HL-60/S4 (cell line): ENCODE data around the gene CORO2B.
"Not testable (repeated sequence)": the region's sequence is repeated elsewhere in the genome, so short reads cannot be mapped to it uniquely, and the experiment has no call there.

Experiments
- in situ Hi-C: fragments of 300-500 bp; cut with MboI; formaldehyde crosslinking; loops from 2 replicates; pipeline ENCODE4 v1.14.3; 2022; ENCODE audit warnings: low sequenced_read_pairs

CORO2B gene

DNA sequence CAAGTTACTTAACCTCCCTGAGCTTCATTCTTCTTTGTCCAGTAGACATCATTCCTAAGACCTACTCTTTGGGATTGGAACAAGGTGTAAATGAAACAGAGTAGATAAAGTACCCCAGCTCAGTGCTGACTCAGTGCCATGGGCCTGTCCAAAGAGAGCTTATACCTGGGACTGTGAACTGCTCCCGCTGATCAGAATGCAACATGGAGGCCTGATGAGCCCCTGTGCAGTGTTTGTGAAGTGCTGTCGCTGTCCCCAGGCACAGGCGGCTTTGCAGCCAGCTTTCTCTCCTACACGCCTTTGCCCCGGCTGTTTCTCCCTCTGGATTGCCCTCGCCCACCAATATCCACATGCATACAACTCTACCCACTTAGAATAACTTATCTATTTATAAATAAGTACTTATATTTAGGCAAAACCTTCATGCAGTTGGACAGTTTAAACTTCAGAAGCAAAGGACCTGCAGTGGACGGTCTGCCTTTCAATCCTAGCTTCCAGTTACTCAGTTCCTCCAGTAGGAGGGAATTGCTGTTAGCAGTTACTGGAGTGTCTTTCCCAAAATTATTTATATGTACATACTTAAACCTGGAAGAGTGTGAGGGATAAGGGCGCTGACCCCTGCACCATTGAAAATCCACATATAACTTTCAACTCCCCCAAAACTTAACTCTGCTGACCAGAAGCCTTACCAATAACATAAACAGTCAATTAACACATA lies 80.0 kb downstream of the CORO2B start:
- in situ Hi-C loops = no loop called here

DNA sequence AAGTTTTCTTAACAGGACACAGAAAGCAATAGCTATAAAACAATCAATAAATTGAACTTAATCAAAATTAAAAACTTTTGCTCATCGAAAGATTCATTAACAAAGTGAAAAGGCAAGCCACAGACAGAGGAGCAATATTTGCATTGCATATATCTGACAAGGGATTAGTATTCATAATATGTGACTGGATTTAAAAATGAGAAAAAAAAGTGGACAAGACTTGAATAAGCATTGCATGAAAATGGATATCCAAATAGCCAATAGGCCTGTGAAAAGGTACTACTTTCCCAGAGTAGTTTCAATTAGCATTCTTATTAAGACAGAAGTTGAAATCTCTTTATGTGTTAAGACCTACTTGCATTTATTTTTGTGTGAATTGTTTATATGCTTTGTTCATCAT lies 84.7 kb downstream of the CORO2B start:
- in situ Hi-C loops = no loop called here

DNA sequence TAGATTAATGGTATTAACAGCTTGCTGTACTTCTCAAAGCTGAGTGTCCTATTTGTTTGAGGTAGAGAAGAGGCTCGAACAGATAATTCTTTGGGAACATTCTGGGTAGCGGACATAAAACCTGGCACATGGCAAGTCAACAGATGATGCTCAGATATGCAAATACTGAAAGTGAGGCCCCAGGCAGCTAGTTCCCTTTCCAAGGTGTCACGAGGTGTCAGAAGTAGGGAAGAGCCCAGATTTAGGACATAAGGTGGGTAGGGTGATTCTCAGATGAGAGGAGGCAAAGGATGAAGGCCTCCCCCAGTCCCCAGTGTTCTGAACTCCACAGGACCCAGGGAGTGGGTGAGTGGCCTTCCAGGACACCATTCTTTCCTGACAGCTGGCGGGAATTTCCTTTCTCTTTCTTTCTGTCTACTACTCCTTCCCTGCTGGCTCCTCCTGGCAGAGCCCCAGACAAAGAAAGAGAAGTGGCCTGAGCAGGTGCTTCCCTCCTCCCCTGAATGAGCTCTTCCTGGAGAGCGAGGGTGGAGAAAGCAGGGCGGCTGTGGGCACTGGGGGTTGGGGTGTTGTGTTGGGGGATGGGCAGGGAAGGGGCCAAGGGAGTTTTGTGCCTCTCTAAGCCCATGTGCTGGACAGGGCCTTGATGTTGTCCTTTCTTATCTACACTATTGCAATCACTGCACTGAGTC lies 87.5 kb downstream of the CORO2B start:
- in situ Hi-C loops = no loop called here

DNA sequence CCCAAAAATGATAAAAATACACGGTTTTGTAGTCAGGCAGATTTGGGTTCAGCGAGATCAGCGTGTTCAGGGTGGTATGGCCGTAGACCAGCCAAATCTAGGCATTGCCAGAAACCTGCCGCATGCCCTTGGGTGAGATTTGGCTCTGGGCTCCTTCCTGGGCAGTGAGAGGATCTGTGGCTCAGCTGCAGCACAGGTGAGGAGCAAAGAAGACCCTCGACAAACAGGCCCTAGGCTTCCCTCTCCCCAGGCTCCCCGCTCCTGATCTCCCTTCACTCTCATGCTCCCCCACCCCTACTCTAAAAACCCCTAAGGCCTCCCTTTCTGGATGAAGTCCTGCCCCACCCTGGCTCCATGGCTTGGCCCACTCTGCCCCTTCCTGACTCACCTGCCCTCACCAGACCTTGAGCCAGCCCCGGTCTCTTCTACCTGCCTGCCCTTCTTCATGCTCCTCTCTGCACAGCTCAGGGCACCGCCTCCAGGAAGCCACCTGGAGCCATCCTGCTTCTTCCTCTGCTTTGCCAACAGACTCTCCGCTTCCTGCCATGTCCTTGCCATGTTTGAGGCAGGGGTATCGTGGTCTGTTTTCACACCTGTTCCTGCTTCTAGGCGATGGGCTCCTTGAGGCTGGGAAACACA lies 88.1 kb downstream of the CORO2B start:
- in situ Hi-C loops = no loop called here

GRCh38 chr15:68667800-68668625 lies 89.2 kb downstream of the CORO2B start:
- in situ Hi-C loops = no loop called here

- in situ Hi-C loops = no loop called here
Measured at GRCh38 chr15:68668926-68669600, 90.3 kb downstream of the CORO2B start.

DNA sequence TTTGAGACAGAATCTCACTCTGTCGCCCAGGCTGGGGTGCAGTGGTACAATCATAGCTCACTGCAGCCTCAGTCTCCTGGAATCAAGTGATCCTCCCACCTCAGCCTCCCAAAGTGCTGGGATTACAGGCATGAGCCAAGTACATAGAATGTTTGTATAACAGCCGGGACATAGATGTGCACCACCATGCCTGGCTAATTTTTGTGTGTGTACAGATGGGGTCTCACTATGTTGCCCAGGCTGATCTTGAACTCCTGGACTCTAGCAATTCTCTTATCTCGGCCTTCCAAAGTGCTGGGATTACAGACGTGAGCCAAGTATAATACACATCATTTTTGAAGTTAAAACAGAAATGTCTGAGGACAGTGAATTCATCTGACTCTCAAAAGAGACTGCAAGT lies 93.5 kb downstream of the CORO2B start:
- in situ Hi-C loops = no loop called here

- in situ Hi-C loops = no loop called here
Measured at GRCh38 chr15:68672781-68673205, 94.0 kb downstream of the CORO2B start.

DNA sequence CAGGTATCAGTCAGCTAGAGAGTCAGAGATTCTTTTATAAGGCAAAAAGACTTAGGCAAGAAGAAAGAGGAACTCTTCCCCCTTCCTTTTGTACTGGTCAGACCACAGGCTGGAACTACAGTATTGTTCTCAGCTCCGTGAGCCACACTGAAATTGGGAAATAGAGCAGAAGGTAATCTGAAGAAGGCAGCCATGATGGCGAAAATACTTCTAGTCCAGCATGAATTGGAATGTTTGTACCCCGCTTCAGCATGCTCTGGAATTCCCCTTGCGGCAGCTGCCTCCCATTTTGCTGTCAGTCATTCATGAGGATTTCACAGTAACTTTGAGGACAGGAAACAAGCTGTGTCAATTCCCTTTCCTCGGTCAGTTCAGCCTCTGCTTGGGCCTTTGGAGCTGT lies 96.2 kb downstream of the CORO2B start:
- in situ Hi-C loops = no loop called here

DNA sequence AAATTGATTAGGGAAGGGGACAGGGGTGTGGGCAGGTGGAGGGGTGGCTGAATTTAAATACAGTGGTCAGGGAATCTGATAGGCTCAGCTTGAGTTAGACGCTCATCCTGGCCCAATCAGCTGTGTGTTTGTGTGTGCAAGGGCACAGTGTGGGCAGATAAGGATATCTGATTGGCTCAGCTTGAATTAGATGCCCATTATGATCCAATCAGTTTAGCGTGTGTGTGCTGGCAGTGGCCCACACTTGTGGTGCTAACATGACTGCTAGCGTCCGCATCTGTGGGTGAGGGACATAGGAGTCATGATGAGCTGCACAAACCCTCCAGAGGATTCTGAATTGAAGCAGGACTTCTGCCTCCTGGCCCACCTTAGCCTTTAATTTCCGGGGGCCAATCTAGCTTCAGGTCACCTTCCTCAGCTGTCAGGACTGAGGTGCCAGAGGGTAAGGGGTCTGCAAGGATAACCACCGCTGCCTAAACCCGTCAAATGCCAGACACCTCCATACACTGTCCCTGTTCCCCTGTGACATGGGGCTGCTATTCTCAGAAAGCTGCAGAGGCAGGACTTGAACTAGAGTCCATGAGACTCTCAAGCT lies 97.3 kb downstream of the CORO2B start:
- in situ Hi-C loops = no loop called here

DNA sequence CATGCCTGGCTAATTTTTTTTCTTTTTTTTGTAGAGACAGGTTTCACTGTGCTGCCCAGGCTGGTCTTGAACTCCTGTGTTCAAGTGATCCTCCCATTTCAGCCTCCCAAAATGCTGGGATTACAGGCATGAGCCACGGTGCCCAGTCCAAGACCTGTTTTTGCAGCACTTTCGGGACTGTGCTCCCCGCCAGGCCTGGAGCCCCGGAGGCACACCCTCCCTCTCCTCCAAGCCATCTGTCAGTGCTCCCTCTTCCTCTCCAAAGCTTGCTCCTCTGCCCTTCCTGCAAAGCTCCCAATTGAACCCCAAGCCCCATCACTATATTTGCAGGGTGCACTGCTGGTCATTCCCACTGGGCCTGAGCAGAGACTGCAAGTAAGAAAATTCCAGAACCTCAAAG lies 98.1 kb downstream of the CORO2B start:
- in situ Hi-C loops = no loop called here

DNA sequence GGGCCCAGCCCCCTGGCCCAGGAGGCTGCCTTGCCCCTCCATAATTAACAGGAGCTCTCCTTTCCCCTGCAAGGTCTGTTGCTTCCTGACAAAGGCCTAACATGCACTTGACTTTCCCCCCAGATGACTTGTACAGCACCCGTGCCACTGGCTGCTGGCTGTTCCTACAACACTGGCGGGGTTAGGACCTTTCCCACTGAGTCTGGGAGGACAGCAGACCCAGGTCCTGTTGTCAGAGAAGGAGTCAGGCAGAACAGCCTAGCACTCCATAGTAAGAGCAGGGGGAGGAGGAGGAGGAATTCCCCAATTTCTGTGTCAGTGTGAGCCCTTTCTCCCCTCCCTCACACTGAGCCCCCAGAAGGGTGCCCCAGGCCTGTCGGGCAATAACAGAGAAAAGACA lies 99.2 kb downstream of the CORO2B start:
- in situ Hi-C loops = no loop called here

- in situ Hi-C loops = no loop called here
Measured at GRCh38 chr15:68678746-68679145, 100.0 kb downstream of the CORO2B start.

- in situ Hi-C loops = no loop called here
Measured at GRCh38 chr15:68679161-68679560, 100.4 kb downstream of the CORO2B start.

DNA sequence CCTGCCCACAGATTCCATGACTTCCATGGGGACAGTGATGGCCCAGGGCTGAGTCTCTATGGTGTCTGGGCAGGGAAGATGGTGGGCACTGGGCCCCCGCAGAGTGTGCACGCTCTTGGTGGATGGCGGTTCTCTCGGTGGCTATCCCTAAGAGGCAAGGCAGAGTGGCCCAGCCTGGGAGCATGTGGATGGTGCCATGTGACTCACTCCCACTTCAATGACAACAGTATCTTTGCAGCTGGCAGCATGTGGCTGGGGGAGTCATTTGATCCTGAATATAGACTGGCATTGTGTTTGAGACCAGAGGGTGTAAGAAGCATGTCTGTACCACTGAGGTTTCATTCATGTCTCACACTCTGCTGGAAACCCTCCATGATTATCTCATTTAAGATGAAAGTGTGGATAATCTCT lies 101.2 kb downstream of the CORO2B start:
- in situ Hi-C loops = no loop called here

DNA sequence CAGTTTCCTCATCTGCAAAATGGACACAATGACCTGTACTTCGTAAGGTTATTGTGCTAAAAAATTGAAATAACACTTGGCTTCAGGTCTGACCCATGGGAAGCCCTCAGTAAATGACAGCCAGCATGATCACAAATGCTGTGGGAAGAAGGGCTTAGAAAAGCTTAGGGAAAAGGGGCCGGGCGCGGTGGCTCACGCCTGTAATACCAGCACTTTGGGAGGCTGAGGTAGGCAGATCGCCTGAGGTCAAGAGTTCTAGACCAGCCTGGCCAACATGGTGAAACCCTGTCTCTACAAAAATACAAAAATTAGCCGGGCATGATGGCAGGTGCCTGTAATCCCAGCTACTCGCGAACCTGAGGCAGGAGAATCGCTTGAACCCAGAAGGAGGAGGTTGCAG lies 102.0 kb downstream of the CORO2B start:
- in situ Hi-C loops = not testable (repeated sequence)

DNA sequence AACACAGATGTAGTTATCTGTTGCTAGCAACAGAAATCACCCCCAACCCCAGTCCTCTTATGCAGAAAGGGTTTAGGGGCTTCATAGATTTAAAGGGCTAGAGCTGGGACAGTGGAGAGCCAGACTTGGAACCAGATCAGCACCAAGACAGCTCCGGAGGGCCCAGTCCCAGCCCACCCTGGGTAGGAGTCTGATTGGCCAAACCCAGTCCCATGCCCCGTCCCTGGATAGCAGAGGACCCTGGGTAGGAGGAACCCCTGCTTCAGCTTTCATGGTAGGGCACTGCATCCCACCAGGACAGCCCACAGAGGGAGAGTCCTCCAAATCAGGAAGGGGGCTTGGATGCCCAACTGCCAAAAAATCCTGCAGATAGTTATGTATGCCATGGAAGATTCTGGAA lies 103.0 kb downstream of the CORO2B start:
- in situ Hi-C loops = no loop called here

DNA sequence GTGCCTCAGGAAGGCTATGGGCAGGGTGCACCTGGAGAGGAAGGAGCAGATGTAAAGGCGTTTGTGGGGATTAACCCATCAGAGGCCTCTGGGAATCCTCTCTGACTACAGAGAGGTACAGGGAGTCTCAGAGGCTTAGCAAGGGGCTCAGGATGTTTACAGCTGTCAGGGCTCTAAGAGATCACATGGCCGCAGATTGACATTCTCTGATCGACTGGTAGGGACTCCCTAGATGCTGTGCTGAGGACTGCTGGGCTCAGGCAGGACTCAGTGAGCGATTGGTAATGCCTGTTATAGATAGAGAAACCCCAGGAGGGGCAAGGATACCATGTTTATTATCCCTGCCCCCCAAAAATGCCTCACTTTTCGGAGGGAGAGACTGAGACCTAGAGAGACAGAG lies 103.5 kb downstream of the CORO2B start:
- in situ Hi-C loops = no loop called here

DNA sequence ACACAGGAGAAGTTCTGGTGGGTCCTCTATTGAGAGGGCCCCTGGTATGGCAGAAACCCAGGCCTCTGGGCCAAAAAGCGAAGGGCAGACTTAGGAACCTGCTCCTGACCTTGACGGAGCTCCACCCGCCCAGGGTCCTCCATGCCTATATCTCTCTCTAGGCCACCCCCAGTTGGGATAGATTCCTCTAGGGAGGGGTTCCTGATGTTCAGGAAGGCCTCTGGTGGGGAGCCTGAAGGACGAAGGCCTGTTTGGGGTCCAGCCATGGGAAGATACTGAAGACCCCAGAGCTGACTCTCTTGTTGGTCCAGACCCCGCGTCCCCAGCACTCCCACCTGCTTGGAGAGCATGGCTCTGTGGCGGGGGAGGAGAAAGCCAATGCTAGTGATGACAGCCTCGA lies 104.2 kb downstream of the CORO2B start:
- in situ Hi-C loops = no loop called here

- in situ Hi-C loops = no loop called here
Measured at GRCh38 chr15:68683551-68683950, 104.8 kb downstream of the CORO2B start.
